Kidney (tissue), 14 donors: ENCODE results near the gene AGAP2. TPM values are rescaled to one million over a fixed set of nuclear protein-coding genes. Genes with fewer than 3 reads are reported as not detected.
A peak's percentile ranks its signal among the peaks of the same experiment; 100 is the strongest.
"Not testable (repeated sequence)": the region's sequence is repeated elsewhere in the genome, so short reads cannot be mapped to it uniquely, and the experiment has no call there.

Source experiments
- DNase-seq, 5 donors: peaks; one replicate each; pipeline ENCODE4 v3.0.0-alpha.2; 2013 to 2020
- FAIRE-seq: peaks from 2 replicates; lab custom pipeline; 2012; peaks lifted over from hg19 to GRCh38; lab: Jason Lieb, UNC
- H3K27ac ChIP-seq, 2 donors: one replicate each; pipeline ENCODE4 v1.7.0; 2013; ENCODE audit warnings: low read depth in 2 of 2, low read length in 2 of 2, inconsistent platforms in 1 of 2
- H3K27me3 ChIP-seq: one replicate; pipeline ENCODE4 v1.7.1; 2013; ENCODE audit warnings: low read length, inconsistent platforms; ENCODE audit not compliant: control insufficient read depth, insufficient read depth
- H3K36me3 ChIP-seq, 3 donors: one replicate each; pipeline versions ENCODE4 v1.7.0 to v1.7.1; 2013; ENCODE audit warnings: low read length in 3 of 3, control low read depth in 1 of 3, inconsistent platforms in 1 of 3; ENCODE audit not compliant: insufficient read depth in 3 of 3, control insufficient read depth in 2 of 3
- H3K4me1 ChIP-seq, 3 donors: one replicate each; pipeline versions ENCODE4 v1.7.0 to v1.7.1; 2013; ENCODE audit warnings: low read length in 3 of 3, inconsistent platforms in 1 of 3, low read depth in 1 of 3; ENCODE audit not compliant: control insufficient read depth in 2 of 3, insufficient read depth in 2 of 3
- H3K4me3 ChIP-seq, 3 donors: one replicate each; pipeline versions ENCODE4 v1.7.0 to v1.8.1; 2013; ENCODE audit warnings: low read length in 3 of 3, control low read depth in 1 of 3, inconsistent platforms in 1 of 3
- H3K9ac ChIP-seq, 3 donors: one replicate each; pipeline versions ENCODE4 v1.7.0 to v1.7.1; 2013; ENCODE audit warnings: low read length in 3 of 3, control low read depth in 1 of 3, inconsistent platforms in 1 of 3
- H3K9me3 ChIP-seq, 3 donors: one replicate each; pipeline versions ENCODE4 v1.7.0 to v1.7.1; 2013; ENCODE audit warnings: low read length in 3 of 3, control low read depth in 1 of 3, inconsistent platforms in 1 of 3; ENCODE audit not compliant: control insufficient read depth in 2 of 3, insufficient read depth in 1 of 3
- intact Hi-C: fragments of 100-400 bp; cut with DNase I; formaldehyde crosslinking; loops from one replicate; pipeline ENCODE4 v1.11.1; 2022
- polyA plus RNA-seq: library from polyadenylated mRNA; stranded (reverse); fragments of 350-450 nt; fragmentation: Illumina TruSeq; extraction: RNeasy Lipid Tissue Mini Kit (QIAGEN cat#74804); gene quantifications from one replicate; pipeline ENCODE4 v1.2.3, GENCODE V29; 2014; ENCODE audit warnings: low read depth, low replicate concordance; ENCODE audit not compliant: insufficient read depth
- total RNA-seq: library from RNA; stranded (reverse); fragmentation: NEBNext Ultra II Directional; extraction: Animal tissue kit (Norgen Biotek cat#: 25700); gene quantifications from one replicate; pipeline ENCODE4 v1.2.1, GENCODE V29; 2021
- TF ChIP-seq, protein P1 (sequence below): IDR thresholded peaks from 3 replicates; pipeline ENCODE4 v1.5.1; 2012; ENCODE audit warnings: mild to moderate bottlenecking, moderate library complexity, borderline replicate concordance; ENCODE audit not compliant: insufficient read depth; ENCODE audit errors: extremely low read depth
- donor health status: control.
- donor health status: control.
- donor health status: control.
- donor health status: control.
- donor health status: control.
- donor health status: DM: yes; HTN: yes; CAD: no.
- donor health status: Normal renal cell carcinoma (clear cell type).

AGAP2 gene
- total and polyA plus RNA-seq, 2 donors from 2014 or later: 0.13 to 3.7 TPM

DNA sequence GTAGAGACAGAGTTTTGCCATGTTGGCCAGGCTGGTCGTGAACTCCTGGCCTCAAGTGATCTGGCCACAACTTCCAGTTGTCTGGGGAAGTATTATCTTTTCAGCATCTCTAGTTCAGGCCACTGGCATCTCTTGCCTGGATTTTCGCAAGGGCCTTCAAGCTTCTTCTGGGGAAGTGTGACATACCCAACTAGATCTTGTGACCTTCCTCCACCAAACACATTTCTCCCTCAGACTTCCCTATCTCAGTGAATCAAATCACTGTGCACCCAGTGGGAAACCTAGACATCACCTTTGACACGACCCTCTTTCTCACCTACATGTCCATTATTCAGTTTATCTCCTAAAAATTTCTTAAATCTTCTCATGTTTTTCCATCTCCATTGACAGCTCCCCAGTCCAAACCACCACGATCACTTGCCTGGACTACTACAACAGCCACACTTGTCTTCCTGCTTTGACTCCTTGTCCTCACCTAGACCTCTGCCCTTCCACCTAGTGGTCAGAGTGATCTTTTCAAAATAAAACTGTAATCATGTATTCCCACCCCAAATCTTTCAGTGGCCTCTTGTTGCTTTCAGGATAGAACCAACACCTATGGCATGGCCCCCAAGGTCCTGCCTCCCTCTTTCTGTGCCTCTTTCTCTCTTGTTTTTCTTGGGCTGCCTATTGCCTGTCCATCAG, 37.2 kb upstream of the AGAP2 start:
- Histone ChIP-seq H3K4me1 (peaks cover 0 to 15% (median 7%) of the 10 kb centered on the region in 3 donors), H3K9ac (no peak overlapping the region), H3K36me3 (peaks cover 0 to 6% (median 0%) of the 10 kb centered on the region in 3 donors), H3K9me3 (no peaks in the 10 kb centered on the region), H3K27ac (no peak overlapping the region), H3K4me3 (no peak overlapping the region), H3K27me3 (no peaks in the 10 kb centered on the region)
- intact Hi-C loops: no loop called here
- FAIRE-seq (no peak), DNase-seq (peak in 1 of 5 donors; percentile 27)
- TF ChIP-seq, protein P1, sequence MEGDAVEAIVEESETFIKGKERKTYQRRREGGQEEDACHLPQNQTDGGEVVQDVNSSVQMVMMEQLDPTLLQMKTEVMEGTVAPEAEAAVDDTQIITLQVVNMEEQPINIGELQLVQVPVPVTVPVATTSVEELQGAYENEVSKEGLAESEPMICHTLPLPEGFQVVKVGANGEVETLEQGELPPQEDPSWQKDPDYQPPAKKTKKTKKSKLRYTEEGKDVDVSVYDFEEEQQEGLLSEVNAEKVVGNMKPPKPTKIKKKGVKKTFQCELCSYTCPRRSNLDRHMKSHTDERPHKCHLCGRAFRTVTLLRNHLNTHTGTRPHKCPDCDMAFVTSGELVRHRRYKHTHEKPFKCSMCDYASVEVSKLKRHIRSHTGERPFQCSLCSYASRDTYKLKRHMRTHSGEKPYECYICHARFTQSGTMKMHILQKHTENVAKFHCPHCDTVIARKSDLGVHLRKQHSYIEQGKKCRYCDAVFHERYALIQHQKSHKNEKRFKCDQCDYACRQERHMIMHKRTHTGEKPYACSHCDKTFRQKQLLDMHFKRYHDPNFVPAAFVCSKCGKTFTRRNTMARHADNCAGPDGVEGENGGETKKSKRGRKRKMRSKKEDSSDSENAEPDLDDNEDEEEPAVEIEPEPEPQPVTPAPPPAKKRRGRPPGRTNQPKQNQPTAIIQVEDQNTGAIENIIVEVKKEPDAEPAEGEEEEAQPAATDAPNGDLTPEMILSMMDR: no peak

DNA sequence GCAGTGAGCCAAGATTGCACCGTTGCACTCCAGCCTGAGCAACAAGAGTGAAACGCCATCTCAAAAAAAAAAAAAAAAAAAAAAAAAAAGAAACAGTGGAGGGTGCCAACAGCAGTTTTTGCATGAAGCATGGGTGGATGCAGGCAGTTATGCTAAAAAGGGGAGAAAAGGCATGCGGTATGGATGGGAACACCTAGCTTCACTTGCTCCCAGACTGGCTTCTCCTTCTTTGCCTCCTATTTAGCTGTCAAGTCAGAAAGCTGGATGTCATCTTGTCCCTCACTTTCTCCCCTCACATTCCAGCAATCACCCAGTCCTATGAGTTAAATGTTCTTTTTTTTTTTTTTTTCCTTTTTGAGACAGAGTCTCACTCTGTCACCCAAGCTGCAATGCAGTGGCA, 36.5 kb upstream of the AGAP2 start:
- no peaks in the 10 kb centered on the region for H3K27me3 ChIP-seq
- no peak overlapping the region for H3K9ac ChIP-seq
- intact Hi-C loops: no loop called here
- H3K4me1 ChIP-seq: peaks cover 0 to 9% (median under 1%) of the 10 kb centered on the region in 3 donors
- peaks cover 0 to 4% (median 0%) of the 10 kb centered on the region in 3 donors for H3K36me3 ChIP-seq
- FAIRE-seq (no peak), DNase-seq (no peak)
- H3K4me3 ChIP-seq: no peak overlapping the region
- TF ChIP-seq, protein P1: no peak
- no peak overlapping the region for H3K27ac ChIP-seq
- H3K9me3 ChIP-seq: no peaks in the 10 kb centered on the region

DNA sequence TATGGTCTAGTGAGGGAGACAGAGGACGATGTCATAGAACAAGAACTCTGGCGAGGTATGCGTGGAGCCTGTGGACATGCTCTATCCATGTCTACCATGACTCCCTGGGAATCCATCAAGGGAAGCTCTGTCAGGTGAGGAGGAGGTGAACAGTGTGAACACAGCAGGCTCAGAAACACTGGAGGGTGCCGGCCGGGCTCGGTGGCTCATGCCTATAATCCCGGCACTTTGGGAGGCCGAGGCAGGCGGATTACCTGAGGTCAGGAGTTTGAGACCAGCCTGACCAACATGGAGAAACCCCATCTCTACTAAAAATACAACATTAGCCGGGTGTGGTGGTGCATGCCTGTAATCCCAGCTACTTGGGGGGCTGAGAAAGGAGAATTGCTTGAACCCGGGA, 36.1 kb upstream of the AGAP2 start:
- not testable (repeated sequence) for FAIRE-seq

DNA sequence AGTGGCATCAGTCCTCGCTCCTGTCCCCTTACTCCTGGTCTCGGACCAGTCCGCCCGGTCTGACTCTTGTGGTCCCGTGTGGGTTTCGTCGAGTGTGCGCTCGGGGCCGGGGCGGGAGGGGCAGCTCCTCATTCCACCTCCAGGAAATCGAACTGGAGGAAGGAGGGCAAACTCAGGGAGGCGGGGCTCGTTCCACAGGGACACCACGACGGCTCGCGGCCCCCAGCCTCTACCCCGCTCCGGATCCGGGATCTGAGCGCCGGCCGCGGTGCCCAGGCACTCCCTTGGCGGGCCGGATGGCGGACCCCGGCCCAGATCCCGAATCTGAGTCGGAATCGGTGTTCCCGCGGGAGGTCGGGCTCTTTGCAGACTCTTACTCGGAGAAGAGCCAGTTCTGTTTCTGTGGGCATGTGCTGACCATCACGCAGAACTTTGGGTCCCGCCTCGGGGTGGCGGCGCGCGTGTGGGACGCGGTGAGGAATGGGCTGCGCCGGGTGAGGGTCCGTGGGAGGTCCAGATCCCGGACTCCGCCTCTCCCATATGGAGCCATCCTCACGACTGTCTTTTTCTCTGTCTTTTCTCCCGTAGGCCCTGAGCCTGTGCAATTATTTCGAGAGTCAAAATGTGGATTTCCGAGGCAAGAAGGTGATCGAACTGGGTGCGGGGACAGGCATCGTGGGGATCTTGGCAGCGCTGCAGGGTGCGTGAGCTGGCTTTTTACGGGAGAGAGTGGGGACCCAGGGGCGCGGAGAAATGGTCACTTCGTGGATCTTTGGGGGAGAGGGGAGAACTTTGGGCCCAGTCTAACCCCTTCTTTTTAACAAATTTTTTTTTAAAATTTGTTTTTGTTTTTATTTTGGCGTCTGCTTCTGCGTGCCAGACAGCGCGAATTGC, 34.1 kb upstream of the AGAP2 start, which contains the start of gene EEF1AKMT3:
Gene EEF1AKMT3, plus strand, starts transcription at position 186 of the 894 bp plus-strand sequence. Its CDS starts 111 bp downstream, at position 297.
- intact Hi-C loops: no loop called here
- Histone ChIP-seq H3K4me3 (peak within 1 kb of the TSS; percentile 81 to 95 (median 89)), H3K4me1 (peaks cover 0 to 7% (median 0%) of the 10 kb centered on the region in 3 donors), H3K36me3 (peaks cover 0 to 4% (median 0%) of the 10 kb centered on the region in 3 donors), H3K27me3 (no peaks in the 10 kb centered on the region), H3K9ac (peak within 1 kb of the TSS; percentile 61 to 86 (median 83)), H3K27ac (peak within 1 kb of the TSS; percentile 91 to 96), H3K9me3 (no peaks in the 10 kb centered on the region)
- FAIRE-seq (no peak), DNase-seq (peak in 4 of 5 donors; percentile 51 to 90 (median 66))
- TF ChIP-seq, protein P1: no peak

More for the DNA sequence above, 36.1 kb upstream of the AGAP2 start:
- H3K4me3 ChIP-seq, intact Hi-C loops, H3K4me1 ChIP-seq, H3K9ac ChIP-seq, H3K9me3 ChIP-seq, H3K27me3 ChIP-seq, H3K36me3 ChIP-seq, H3K27ac ChIP-seq: not testable (repeated sequence)
- peak in 1 of 5 donors; percentile 56 for DNase-seq
